A375 (cell line): ENCODE measurements around the gene LRRC58. TPM values are rescaled to one million over a fixed set of nuclear protein-coding genes. Genes with fewer than 3 reads are reported as not detected.

ENCODE experiments used
- total RNA-seq: library from RNA; depleted of rRNA; stranded (reverse); fragments of >200 nt; shearing (Covaris generic); gene quantifications from 2 replicates; pipeline ENCODE4 v1.2.3, GENCODE V29; 2014; rRNA removed

The LRRC58 gene
- 25.5 and 26.5 TPM in 2 replicates for total RNA-seq

GRCh38 chr3:120348991-120349854 lies at the start of gene LRRC58:
Gene LRRC58, minus strand, starts transcription at chr3:120349354. Its CDS starts 111 bp downstream, at chr3:120349243.

DNA sequence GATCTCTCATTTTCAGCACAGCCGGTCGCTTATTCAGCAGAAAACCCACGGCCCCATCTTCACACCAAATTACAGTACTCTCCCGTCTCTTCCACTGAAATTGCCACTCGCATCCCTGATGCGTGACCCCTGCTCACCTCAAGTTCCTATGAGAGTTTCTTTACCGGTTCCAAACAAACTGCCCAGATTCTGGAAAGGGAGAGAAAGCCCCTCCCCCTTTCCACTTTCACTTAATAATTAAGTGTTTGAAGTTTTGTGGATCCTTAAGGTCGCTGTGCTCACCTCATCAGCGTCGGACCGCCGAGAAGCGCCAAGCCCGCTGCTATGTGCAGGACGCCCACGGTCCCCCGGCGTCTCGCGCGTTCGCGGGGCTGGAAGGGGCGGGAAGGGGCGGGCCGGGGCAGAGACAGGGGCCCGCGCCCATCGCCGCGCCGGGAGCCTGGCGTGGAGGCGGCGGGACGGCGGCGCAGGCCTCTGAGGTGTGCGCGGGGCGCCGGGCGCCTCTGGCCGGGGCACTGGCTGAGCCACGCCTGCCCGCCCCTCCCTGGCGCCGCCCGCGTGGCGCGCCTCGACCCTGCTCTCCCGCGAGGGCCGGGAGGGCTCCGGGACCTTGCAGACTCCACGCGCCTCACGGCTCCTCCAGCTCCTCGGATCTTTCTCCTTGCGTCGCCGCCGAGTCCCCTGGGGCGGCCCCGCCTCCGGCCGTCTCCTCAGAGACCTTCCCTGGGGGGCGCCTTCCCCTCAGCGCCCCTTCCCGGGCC lies 64.2 kb downstream of the LRRC58 start, which contains the start of gene GPR156:
GPR156 (minus strand) TSS at position 476 of the 761 bp plus-strand sequence. CDS start 41,124 bp downstream, outside the sequence.

Other genes with a start within 250 kb of the LRRC58 start
- gene GPR156, start 64.1 kb downstream of the LRRC58 start, total RNA-seq, result 0.37 and 0.83 TPM in 2 replicates
- gene FSTL1, start 101.6 kb upstream of the LRRC58 start, total RNA-seq, result 24.5 and 26.9 TPM in 2 replicates
- 62.7 and 72.7 TPM in 2 replicates for gene NDUFB4, start 247.0 kb upstream of the LRRC58 start, total RNA-seq